Peyer's patch (tissue), 4 donors: ENCODE results near the gene SLC6A8.

ENCODE experiments used
- POLR2A ChIP-seq, 2 donors: fragments of 450-650 bp; IDR thresholded peaks; one replicate each; pipeline ENCODE4 v1.5.1; 2017; ENCODE audit warnings: antibody characterized with exemption in 2 of 2, mild to moderate bottlenecking in 2 of 2, moderate library complexity in 2 of 2
- TF ChIP-seq, protein P1 (sequence below), 6 experiments: fragments of 450-650 bp in 4 of 6; fragments of 200-600 bp in 2 of 6; sonication (generic) in 1 of 6; IDR thresholded peaks; one replicate each; pipeline ENCODE4 v1.5.1; 2017 to 2019; ENCODE audit warnings: antibody characterized with exemption in 6 of 6, mild to moderate bottlenecking in 3 of 6, moderate library complexity in 1 of 6

DNA sequence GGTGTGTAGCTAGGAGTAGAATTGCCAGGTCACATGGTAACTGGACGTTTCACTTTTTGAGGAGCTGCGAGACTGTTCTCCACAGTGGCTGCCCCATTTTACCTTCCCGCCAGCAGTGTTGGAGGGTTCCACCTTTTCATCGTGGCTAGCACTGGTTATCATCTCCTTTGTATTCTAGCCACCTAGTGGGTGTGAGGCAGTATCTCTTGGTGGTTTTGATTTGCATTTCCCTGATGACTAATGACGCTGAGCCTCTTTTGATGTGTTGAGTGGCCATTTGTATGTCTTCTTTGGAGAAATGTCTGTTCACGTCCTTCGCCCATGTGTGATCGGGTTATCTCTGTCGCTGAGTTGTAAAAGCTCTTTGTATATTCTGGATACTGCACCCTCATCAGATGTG, 47.5 kb downstream of the SLC6A8 start:
- TF ChIP-seq, protein P1, sequence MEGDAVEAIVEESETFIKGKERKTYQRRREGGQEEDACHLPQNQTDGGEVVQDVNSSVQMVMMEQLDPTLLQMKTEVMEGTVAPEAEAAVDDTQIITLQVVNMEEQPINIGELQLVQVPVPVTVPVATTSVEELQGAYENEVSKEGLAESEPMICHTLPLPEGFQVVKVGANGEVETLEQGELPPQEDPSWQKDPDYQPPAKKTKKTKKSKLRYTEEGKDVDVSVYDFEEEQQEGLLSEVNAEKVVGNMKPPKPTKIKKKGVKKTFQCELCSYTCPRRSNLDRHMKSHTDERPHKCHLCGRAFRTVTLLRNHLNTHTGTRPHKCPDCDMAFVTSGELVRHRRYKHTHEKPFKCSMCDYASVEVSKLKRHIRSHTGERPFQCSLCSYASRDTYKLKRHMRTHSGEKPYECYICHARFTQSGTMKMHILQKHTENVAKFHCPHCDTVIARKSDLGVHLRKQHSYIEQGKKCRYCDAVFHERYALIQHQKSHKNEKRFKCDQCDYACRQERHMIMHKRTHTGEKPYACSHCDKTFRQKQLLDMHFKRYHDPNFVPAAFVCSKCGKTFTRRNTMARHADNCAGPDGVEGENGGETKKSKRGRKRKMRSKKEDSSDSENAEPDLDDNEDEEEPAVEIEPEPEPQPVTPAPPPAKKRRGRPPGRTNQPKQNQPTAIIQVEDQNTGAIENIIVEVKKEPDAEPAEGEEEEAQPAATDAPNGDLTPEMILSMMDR (IDR thresholded peaks at IDR 0.05), result peak in 3 of 6 experiments; percentile 9 to 13 (median 11)
- TF ChIP-seq POLR2A (IDR thresholded peaks at IDR 0.05), result no peak
